ENCODE results near the gene PHKB. TPM values are rescaled to one million over a fixed set of nuclear protein-coding genes. Genes with fewer than 3 reads are reported as not detected.

PHKB gene
- total RNA-seq, 1 donor, result 104 TPM

GRCh38 chr16:47480410-47480809 lies 19.3 kb downstream of the PHKB start:
- no peak overlapping the region for H3K4me3 ChIP-seq (ENCODE audit: low read depth, low read length)
- DNase-seq (ENCODE audit: low read depth), result no peak
- no peak for TF ChIP-seq CTCF (IDR thresholded peaks at IDR 0.05; ENCODE audit: insufficient read depth, low read depth, low read length)

GRCh38 chr16:47481698-47482374 lies 20.7 kb downstream of the PHKB start:
- TF ChIP-seq CTCF (IDR thresholded peaks at IDR 0.05; ENCODE audit: insufficient read depth, low read depth, low read length), result no peak
- no peak overlapping the region for H3K4me3 ChIP-seq (ENCODE audit: low read depth, low read length)
- no peak for DNase-seq (ENCODE audit: low read depth)

DNA sequence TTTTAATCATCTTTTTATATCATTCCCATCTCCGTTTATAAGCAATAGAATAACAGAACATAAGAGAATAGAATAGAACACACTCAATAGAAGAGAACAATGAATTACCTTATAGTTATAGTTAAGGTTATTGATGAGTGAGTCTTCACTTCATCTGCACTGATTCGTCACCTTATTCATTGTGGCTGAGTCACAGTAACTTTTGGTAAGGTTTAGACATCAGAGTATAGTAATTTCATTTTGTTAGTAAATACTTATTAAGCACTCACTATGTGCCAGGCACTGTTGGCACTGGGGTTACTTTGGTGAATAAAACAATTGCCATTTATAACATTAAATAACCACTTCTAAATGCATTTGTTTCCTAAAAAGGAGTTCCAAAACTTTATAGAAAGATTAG lies 22.5 kb downstream of the PHKB start:
- no peak for TF ChIP-seq CTCF (IDR thresholded peaks at IDR 0.05; ENCODE audit: insufficient read depth, low read depth, low read length)
- no peak for DNase-seq (ENCODE audit: low read depth)
- H3K4me3 ChIP-seq (ENCODE audit: low read depth, low read length), result no peak overlapping the region

- TF ChIP-seq CTCF (IDR thresholded peaks at IDR 0.05; ENCODE audit: insufficient read depth, low read depth, low read length), result no peak
- H3K4me3 ChIP-seq (ENCODE audit: low read depth, low read length), result no peak overlapping the region
- no peak for DNase-seq (ENCODE audit: low read depth)
These were observed 25.7 kb downstream of the PHKB start for GRCh38 chr16:47486856-47487255.

DNA sequence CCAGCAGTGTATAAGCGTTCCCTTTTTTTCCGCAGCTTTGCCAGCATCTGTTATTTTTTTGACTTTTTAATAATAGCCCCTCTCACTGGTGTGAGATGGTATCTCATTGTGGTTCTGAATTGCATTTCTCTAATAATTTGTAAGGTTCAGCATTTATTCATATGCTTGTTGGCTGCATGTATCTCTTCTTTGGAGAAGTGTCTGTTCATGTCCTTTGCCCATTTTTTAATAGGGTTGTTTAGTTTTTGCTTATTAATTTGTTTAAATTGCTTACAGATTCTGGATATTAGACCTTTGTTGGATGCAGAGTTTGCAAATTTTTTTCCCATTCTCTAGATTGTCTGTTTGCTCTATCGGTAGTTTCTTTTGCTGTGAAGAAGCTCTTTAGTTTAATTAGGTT lies 26.9 kb downstream of the PHKB start:
- TF ChIP-seq CTCF (IDR thresholded peaks at IDR 0.05; ENCODE audit: insufficient read depth, low read depth, low read length), result no peak
- H3K4me3 ChIP-seq (ENCODE audit: low read depth, low read length), result no peak overlapping the region
- DNase-seq (ENCODE audit: low read depth), result no peak

- TF ChIP-seq CTCF (IDR thresholded peaks at IDR 0.05; ENCODE audit: insufficient read depth, low read depth, low read length), result no peak
- no peak overlapping the region for H3K4me3 ChIP-seq (ENCODE audit: low read depth, low read length)
- no peak for DNase-seq (ENCODE audit: low read depth)
These were observed 29.3 kb downstream of the PHKB start for GRCh38 chr16:47490471-47490870.

DNA sequence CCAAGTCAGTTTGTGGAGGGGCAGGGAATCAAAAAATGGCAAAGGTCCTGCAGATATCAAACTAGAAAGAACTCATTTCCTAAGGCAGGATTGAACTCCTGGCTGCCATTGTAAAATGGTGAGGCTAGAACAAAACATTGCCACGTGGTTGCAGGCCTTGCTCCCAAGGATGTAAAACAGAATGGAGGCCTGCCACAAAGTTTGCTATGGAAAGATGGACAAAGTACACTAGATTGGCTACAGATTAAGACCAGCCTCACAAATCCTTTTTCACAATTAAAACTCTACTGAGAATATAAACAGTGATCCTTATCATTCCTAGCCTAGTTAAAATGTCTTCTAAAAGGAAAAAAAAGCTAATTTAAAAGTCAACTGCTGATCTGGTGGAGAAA lies 30.9 kb downstream of the PHKB start:
- H3K4me3 ChIP-seq (ENCODE audit: low read depth, low read length), result no peak overlapping the region
- no peak for TF ChIP-seq CTCF (IDR thresholded peaks at IDR 0.05; ENCODE audit: insufficient read depth, low read depth, low read length)
- DNase-seq (ENCODE audit: low read depth), result no peak
